Heart right ventricle (tissue), 16 donors: Measurements from ENCODE around the gene MMP28. TPM values are rescaled to one million over a fixed set of nuclear protein-coding genes. Genes with fewer than 3 reads are reported as not detected.

ENCODE experiments used
- ATAC-seq, 8 donors: fragments of 200-7000 bp; cut with Tn5 transposase; one replicate each; pipeline ENCODE4 v1.9.1; 2020; ENCODE audit warnings: mild to moderate bottlenecking in 8 of 8, moderate library complexity in 8 of 8, moderate number of reproducible peaks in 1 of 8
- DNase-seq, 2 donors: peaks; one replicate each; pipeline ENCODE4 v3.0.0-alpha.2; 2020
- H3K27ac ChIP-seq, 10 donors: fragments of 200-600 bp; sonication (generic) in 2 of 10; one replicate each; pipeline versions ENCODE4 v1.5.0 to v1.8.0; 2020 to 2022; ENCODE audit warnings: mild to moderate bottlenecking in 3 of 10
- H3K27me3 ChIP-seq, 7 donors: fragments of 200-600 bp; one replicate each; pipeline ENCODE4 v1.8.0; 2021 to 2022; ENCODE audit warnings: mild to moderate bottlenecking in 2 of 7
- H3K36me3 ChIP-seq, 9 donors: fragments of 200-600 bp; sonication (generic) in 1 of 9; one replicate each; pipeline versions ENCODE4 v1.5.0 to v1.8.0; 2020 to 2022; ENCODE audit warnings: mild to moderate bottlenecking in 2 of 9
- H3K4me1 ChIP-seq, 9 donors: fragments of 200-600 bp; sonication (generic) in 1 of 9; one replicate each; pipeline versions ENCODE4 v1.5.0 to v1.8.0; 2020 to 2022; ENCODE audit warnings: mild to moderate bottlenecking in 4 of 9
- H3K4me3 ChIP-seq, 10 donors: fragments of 200-600 bp; sonication (generic) in 2 of 10; one replicate each; pipeline versions ENCODE4 v1.5.0 to v1.8.0; 2020 to 2022; ENCODE audit warnings: mild to moderate bottlenecking in 7 of 10, moderate library complexity in 2 of 10
- H3K9me3 ChIP-seq, 11 donors: fragments of 200-600 bp in 10 of 11; sonication (generic) in 2 of 11; one replicate each; pipeline versions ENCODE4 v1.5.0 to v1.8.0; 2013 to 2022; ENCODE audit warnings: mild to moderate bottlenecking in 2 of 11, control low read depth in 1 of 11, moderate library complexity in 1 of 11
- CTCF ChIP-seq, 9 donors: fragments of 200-600 bp; sonication (generic) in 2 of 9; IDR thresholded peaks; one replicate each; pipeline versions ENCODE4 v1.5.0 to v1.8.0; 2021 to 2022; ENCODE audit warnings: antibody characterized with exemption in 9 of 9, mild to moderate bottlenecking in 5 of 9, moderate library complexity in 1 of 9
- WGBS, 2 donors: extraction: QIAGEN DNeasy Blood & Tissue Kit; methylation state at CpG; one replicate each; pipeline ENCODE4 v1.1.7; 2013; ENCODE audit warnings: inconsistent platforms in 1 of 2; 5-methylcytosine and 5-hydroxymethylcytosine counted together
- intact Hi-C, 10 donors: fragments of 100-400 bp; cut with DNase I; formaldehyde crosslinking; loops; one replicate each; pipeline versions ENCODE4 v1.11.1 to v1.14.2; 2022
- polyA plus RNA-seq, 2 donors: library from polyadenylated mRNA; stranded (reverse); fragments of 200-250 nt; gene quantifications; one replicate each; pipeline ENCODE4 v1.2.3, GENCODE V29; 2013
- total RNA-seq, 10 donors: library from RNA; stranded (reverse); fragmentation: NEBNext Ultra II Directional in 3 of 10; extraction: Animal tissue kit (Norgen Biotek cat#: 25700) in 3 of 10; gene quantifications; one replicate each; pipeline versions ENCODE4 v1.2.1 to v1.2.4, GENCODE V29; 2021 to 2023
- donor health status: Arrhythmogenic right ventricular cardiomyopathy.
- donor health status: ischemic (EF 13 %, LVEDD 7.1; RV severe dilation, severe dysfunction).
- donor health status: healthy with polysubstance abuse.
- donor health status: DM: no; HTN: yes; CAD: no.
- donor health status: DM: no; HTN: no; CAD: no.
- donor health status: ischemic (EF 25% LVEDD 6.9; RV normal size, moderate dysfunction).
- donor health status: ischemic (EF 25% LVEDD 5.7; RV mildly dilated, moderate dysfunction).
- donor health status: healthy.
- donor health status: DM: yes; HTN: yes; CAD: no.
- donor health status: Ischemic cardiomyopathy.
- donor health status: ischemic (EF 35%, LVEDD 5.7; RV mildly dilated, moderate dysfunction).
- donor health status: nonischemic (EF 11% LVEDD 7.7; RV severe dilation, severe dysfunction).
- donor health status: DM: yes; HTN: yes; CAD: no.
- donor health status: PGD.
- donor health status: ischemic (EF 29% LVEDD 5.4; RV normal size, mild dysfunction).
- donor health status: nonischemic (EF 23%, LVEDD 6.1; RV moderate dilation, normal function).

Gene MMP28
- total and polyA plus RNA-seq, 12 donors, result 1.4 to 7.4 (median 2.3) TPM

DNA sequence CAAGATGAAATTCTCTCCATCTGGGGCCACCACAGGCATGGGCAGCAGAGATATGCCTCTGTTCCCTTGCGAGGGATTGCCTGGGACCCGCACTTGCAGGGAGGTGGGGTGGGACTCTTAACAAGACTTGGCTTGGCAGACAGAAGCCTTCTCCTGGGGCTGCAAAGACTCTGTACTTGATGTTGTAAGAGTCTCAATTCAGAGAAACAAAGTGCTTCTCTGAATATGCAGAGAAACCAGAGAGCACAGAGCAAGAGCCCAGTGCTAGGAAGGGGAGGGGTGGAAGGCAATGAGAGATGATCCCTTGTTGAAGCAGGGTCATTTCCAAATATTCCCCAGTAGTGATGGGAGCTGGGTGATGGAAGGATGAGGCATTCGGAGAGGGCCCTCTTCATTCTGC lies 2.2 kb downstream of the MMP28 start:
- intact Hi-C loops, result no loop called here
- Histone ChIP-seq H3K4me1 (peaks cover 0 to 31% (median 13%) of the 10 kb centered on the region in 9 donors), H3K27me3 (peaks cover 0 to 57% (median 14%) of the 10 kb centered on the region in 7 donors), H3K36me3 (no peaks in the 10 kb centered on the region), H3K9me3 (peaks cover 0 to 10% (median 0%) of the 10 kb centered on the region in 11 donors), H3K27ac (no peak overlapping the region), H3K4me3 (no peak overlapping the region)
- DNase-seq (no peak), ATAC-seq (no peak)
- 71% methylated on average over 3 of the region's 3 CpGs for WGBS, 2 donors
- no peak for TF ChIP-seq CTCF (IDR thresholded peaks at IDR 0.05)

GRCh38 chr17:35791681-35792350 lies 3.6 kb downstream of the MMP28 start:
- Histone ChIP-seq H3K9me3 (peaks cover 0 to 10% (median 0%) of the 10 kb centered on the region in 11 donors), H3K4me1 (peaks cover 0 to 31% (median 13%) of the 10 kb centered on the region in 9 donors), H3K4me3 (no peak overlapping the region), H3K27ac (no peak overlapping the region), H3K27me3 (peaks cover 0 to 44% (median 14%) of the 10 kb centered on the region in 7 donors), H3K36me3 (no peaks in the 10 kb centered on the region)
- ATAC-seq, result no peak
- DNase-seq, result no peak
- intact Hi-C loops, result no loop called here
- WGBS, 2 donors, result 63 to 66% methylated on average over 9 of the region's 9 CpGs
- no peak for TF ChIP-seq CTCF (IDR thresholded peaks at IDR 0.05)

- Histone ChIP-seq H3K9me3 (peaks cover 0 to 10% (median 0%) of the 10 kb centered on the region in 11 donors), H3K27ac (no peak overlapping the region)
- intact Hi-C loops, result no loop called here
Observed at GRCh38 chr17:35790841-35791240, 4.6 kb downstream of the MMP28 start.

More at GRCh38 chr17:35790841-35791240, 4.6 kb downstream of the MMP28 start:
- Histone ChIP-seq H3K27me3 (peaks cover 0 to 34% (median 14%) of the 10 kb centered on the region in 7 donors), H3K4me1 (peaks cover 0 to 27% (median 11%) of the 10 kb centered on the region in 9 donors), H3K4me3 (no peak overlapping the region), H3K36me3 (no peaks in the 10 kb centered on the region)
- 96 to 99% methylated on average over 3 of the region's 3 CpGs for WGBS, 2 donors
- no peak for TF ChIP-seq CTCF (IDR thresholded peaks at IDR 0.05)
- ATAC-seq (no peak), DNase-seq (no peak)
